Right lung (tissue), 2 donors: ENCODE results near the gene KRABD2.
A peak's percentile ranks its signal among the peaks of the same experiment; 100 is the strongest.
"Not testable (repeated sequence)": the region's sequence is repeated elsewhere in the genome, so short reads cannot be mapped to it uniquely, and the experiment has no call there.

Source experiments
- DNase-seq, 2 donors: peaks; one replicate each; pipeline ENCODE4 v3.0.0-alpha.2; 2013

The KRABD2 gene

DNA sequence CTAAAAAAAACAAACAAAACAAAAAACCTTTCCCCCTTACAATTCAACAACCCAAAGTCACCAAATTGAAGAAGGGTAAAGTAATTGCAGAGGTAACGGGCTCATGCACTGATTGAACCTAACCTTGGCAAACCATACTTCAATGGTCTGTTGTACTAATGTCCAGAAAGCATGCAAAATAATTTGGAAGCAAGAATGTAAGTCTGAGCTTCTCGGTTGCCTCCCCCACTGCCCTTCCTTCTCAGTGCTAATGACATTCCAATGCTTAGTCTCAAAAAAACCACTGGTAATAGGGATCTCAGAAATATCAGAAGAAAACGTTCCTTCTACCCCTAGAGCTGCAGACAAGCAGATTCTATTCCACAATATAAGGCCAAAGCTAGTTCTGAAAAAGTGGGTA, 15.8 kb downstream of the KRABD2 start:
- no peak for DNase-seq

DNA sequence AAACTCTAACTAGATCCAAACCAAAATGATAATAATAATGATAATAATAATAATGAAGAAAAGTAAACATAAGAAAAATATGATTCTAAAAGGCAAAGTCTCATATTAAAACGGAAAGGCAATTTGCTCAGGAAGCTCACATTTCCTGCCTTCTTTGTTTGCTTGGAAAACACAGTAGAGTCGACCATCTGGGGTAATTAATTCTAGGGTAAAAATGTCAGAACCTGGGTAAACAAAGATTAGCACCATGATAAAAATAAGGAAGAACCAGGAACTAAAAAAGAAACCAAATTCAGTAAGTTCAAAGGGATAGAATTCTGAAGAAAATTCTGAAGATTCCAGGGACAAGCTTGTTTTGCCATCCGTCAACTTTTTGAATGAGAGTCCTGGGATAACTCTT, 16.2 kb downstream of the KRABD2 start:
- DNase-seq: no peak

DNA sequence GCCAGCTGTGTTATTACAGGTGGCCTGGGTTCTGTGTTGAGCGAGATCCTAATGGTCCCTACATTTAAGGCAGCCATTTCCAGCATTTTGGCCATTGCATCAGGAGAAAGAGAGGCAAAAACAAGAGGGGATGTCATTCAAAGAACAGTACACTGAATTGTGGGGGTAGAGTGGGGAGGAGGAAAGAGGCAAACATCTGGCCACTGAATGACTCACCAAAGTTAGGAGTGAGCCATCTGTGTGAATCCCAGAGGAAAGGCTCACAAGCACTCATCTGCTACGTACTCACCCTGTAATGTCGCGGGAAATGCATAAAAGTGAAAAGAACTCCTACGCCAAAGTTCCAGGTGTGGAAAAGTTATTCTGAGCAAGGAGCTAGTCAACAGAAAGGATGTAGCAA, 16.7 kb downstream of the KRABD2 start:
- DNase-seq: no peak

DNA sequence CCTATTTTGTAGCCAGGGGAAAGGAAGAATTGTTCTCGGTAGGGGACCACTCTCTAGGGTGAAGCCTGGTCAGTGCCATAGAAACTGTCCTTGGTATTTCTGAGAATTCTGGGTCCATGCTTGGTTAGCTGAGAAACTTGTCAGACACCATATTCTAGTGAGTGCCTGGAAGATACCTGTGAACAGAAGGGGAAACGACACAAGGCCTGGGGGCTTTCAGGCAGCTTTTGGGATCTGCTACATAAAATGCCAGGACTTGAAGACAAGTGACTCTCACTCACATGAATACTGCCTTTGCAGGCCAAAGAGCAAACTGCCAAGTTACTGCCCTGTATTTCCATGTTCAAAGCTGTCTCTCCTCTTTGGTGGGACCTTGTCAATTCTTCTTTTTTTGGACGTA, 18.6 kb downstream of the KRABD2 start:
- no peak for DNase-seq

DNA sequence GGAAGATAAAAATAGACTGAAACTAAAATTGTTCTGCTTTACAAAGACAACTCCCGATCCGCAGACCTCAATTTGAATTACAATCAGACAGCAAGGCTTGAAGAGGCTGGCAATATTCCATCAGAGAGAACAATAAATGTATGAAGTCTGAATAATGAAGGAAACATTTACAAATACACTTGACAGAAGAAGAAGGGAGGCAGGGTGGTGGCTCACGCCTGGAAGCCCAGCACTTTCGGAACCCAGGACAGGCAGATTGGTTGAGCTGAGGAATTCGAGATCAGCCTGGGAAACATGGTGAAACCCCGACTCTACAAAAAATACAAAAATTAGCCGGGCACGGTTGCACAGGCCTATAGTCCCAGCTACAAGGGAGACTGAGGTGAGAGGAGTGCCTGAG, 22.3 kb downstream of the KRABD2 start:
- no peak for DNase-seq

DNA sequence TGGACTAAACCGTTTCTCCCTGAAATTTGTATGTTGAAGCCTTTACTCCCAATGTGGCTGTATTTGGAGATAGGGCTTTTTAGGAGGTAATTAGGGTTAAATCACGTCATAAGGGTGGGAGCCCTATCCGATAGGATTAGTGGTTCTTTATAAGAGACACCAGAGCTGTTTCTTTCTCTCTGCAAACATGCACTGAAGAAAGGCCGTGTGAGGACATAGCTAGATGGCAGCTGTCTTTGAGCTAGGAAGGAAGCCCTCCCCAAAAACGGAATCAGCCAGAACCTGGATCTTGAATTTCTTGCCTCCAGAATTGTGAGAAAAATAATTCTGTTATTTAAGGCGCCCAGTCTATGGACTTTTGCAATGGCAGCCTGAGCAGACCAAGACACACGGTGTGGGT, 22.8 kb downstream of the KRABD2 start:
- DNase-seq: no peak

DNA sequence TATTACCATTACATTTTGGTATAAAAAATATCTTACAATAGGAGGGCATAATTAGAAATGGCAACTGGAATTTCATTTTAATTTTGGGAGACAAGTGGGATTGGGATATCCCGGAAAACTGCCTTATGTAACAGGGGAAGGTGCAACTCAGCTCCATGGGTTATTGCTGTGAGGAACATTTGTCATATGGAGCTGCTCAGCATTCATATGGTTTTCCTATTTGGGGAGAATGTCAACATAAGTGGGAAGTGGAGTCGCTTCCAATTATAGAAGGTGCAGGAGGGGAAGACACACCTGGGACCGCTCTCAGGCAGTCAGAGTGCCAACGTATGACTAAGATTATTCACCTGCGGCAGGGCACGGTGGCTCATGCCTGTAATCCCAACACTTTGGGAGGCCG, 26.2 kb downstream of the KRABD2 start:
- DNase-seq: no peak

DNA sequence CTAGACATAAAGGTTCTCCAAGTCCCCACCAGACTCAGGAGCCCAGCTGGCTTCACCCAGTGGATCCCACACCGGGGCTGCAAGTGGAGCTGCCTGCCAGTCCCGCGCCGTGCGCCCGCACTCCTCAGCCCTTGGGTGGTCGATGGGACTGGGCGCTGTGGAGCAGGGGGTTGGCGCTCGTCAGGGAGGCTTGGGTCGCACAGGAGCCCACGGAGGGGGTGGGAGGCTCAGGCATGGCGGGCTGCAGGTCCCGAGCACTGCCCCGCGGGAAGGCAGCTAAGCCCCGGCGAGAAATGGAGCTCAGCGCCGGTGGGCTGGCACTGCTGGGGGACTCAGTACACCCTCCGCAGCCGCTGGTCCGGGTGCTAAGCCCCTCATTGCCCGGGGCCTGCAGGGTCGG, 29.5 kb downstream of the KRABD2 start:
- DNase-seq: not testable (repeated sequence)

DNA sequence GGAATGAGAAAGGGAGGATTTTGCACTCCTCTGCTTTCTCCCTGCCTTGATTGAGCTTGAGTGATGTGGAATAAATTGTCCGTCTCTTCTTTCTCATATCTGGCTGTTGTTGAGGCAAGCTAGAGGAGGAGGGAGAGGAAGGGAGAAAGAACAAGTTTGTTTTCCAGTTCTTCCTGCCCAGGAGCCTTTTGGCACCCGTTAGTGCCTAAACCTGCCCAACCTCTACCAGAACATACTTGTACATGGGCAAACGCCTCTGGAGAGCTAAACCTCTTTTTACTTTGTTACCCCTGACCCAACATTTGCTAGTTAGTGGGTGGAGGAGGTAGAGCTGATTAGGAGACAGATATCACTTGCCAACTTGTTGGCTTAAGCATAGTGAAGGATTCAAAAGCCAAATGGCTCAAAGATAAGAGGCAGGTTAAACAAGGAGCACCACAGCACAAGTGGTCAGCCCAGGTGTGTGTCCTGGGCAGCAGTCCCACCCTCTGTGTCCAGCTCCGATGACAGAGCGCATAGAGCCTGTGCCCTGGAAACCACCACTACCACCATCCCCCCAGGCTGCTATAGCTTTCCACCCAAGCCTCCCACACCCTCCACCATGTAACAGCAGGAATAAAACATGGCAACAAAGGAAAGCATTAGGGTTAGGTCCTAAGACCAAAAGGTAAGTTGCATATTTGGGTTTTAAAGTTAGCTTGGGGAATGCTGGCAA, 30.4 kb downstream of the KRABD2 start:
- no peak for DNase-seq

DNA sequence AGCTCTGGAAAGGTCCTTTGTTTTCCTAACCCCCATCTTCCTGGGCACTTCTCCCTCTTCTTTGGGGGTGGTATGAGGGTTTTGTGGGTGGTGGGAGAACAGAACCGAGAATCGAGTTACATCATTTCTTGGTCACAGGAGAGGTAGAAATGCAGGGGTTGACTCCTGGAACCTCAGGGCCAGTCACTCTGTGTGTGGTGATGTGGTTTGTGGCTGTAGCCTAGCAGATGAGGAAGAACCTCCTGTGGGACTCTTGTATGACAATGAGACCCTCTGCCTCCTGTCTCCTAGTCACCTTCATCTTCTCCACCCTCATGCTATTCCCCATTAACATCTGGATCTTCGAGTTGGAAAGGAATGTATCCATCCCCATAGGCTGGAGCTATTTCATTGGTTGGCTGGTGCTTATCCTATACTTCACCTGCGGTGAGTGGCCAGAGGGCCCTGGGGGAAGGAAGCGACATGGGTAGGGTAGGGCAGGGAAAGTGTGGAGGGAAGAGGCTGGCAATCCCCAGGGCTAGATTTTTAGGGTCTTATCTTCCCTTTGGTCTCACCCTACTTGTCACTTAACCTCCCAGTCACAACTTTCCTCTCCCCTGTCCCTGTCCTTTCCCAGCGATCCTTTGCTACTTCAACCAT, 31.3 kb downstream of the KRABD2 start:
- no peak for DNase-seq

DNA sequence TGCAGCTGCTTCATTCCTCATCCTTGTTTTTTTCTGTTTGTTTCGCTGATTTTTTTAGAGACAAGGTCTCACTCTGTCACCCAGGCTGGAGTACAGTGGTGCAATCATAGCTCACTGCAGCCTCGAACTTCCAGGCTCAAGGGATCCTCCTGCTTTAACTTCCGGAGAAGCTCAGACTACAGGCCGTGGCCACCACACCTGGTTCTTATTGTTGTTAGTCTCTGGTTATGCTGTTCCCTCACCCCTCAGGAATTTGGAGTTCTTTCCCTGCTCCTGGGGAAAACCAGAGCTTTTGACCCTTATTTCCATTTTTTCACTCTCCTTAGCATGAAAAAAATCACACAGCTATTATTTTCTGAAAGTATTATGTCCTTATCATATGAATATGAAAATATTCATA, 35.0 kb downstream of the KRABD2 start:
- no peak for DNase-seq

DNA sequence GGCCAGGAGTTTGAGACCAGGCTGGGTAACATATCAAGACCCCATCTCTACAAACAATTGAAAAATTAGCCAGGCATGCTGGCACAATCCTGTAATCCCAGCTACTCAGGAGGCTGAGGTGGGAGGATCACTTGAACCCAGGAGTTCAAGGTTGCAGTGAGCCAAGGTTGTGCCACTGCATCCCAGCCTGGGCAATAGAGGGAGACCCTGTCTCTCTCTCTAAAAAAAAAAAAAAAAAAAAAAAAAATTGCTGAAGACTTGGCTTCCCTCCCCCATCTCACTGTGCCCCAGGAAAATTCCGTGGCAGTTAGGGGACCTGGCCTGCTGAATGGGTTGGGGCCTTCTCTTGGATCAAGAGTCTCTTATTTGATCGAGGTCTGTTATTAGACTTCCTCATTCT, 37.0 kb downstream of the KRABD2 start, which contains the start of gene ODF4:
ODF4 (plus strand) TSS at position 301 of the 400 bp plus-strand sequence. CDS start 212 bp downstream, outside the sequence.
- DNase-seq: no peak

DNA sequence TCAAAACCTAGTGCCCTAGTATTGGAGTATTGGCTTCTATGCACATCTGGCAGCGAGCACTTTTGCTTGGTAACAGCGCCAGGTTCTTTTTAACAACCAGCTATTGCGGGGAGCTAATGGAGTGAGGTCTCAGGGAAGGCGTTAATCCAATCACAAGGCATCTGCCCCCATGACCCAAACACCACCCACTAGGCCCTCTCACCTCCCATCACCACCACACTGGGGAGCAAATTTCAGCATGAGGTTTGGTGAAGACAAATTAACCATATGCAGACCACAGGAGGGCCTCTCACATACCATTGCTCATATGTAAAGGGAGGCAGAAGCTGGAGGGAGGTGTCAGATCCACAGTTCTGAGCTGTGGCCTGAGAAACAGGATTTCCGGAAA, 37.8 kb downstream of the KRABD2 start:
- no peak for DNase-seq

DNA sequence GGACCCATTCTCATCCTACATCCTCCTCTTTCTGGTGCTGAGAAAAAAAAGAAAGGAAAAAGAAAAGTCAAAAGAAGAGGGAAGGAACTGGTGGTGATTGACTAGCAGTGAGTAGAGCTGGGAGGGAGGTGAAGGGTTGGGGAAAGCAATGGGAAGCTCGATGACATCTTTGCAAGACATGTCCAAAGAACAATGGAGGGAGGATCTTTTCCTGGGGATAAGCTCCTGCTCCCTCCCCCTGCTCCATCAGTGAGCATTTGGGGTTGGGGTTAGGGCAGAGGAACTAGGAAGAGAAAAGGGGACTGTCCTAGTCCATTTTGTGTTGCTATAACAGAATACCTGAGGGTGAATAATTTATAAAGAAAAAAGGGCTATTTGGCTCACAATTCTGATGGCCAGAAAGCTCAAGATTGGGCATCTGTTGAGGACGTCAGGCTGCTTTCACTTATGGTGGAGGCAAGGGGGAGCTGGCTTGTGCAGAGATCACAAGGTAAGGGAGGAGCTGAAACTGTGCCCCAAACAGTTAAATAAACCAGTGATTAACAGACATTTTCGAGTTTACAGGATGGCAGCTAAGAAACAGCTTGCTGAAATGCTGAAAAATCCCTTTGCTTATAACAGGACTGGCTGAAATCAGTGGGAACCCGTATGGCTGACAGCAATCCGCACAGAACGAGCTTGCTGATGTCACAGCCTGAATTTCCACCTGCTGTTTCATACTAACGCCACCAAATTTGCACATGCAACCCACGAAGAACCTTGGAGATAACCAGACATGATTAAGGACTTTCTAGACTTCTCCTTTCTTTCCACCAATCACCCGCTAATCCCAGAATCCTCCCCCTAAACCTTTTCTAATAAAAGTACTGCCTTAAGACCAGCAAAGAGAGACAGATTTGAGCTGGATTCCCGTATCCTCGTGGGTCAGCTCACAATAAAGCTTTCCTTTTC, 38.4 kb downstream of the KRABD2 start:
- no peak for DNase-seq

DNA sequence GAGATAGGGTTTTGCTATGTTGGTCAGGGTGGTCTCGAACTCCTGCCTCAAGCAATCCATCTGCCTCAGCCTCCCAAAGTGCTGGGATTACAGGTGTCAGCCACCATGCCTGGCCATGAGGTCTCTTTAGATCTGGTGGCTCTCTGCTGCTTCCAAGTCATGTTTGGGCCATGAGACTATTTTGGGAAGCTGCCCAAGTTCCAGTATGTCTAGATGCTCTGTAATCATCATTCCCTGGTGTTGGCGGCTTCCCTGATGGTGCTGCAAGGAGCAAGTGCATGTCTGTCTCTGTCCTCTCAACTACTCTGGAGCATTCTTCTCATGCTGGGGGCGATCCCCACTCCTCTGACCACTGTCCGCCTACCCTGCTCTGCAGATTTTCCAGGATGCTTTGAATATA, 43.2 kb downstream of the KRABD2 start:
- DNase-seq: no peak

DNA sequence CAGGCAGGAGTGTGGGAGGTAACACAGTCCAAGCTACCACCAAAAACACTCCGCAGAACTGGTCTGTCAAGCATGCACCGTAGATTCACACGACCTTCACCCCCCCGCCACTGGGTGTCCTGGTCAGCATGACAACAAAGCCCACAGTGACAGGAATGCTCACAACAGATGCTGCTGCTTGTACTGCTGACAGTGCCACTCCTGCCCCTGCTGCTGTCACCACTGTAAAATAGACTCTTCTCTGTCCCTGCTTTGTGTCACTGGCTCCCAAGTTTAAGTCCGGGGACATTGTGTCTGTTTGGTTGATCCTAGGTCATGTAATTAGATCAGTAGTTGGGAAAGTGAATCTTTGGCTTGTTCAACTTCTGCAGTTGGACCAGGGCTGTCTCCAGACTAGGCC, 43.8 kb downstream of the KRABD2 start:
- no peak for DNase-seq

DNA sequence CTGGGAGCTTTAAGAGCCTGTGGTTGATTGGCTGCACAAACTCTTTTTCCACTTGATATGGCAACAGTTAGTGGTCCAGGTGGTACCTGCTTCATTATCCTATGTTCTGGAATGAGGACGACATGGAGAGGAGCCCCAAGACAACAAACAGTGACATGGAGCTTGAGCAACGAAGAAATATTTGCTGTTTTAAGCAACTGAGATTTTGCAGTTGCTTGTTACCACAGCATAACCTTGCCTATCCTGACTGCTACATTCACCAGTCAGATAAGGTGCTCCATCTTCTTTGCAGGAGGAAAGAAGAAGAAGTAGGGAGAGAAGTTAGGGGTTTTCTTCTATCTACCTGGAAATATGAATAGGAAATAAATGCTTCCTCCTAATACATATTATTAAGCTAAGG, 44.4 kb downstream of the KRABD2 start:
- DNase-seq: no peak

DNA sequence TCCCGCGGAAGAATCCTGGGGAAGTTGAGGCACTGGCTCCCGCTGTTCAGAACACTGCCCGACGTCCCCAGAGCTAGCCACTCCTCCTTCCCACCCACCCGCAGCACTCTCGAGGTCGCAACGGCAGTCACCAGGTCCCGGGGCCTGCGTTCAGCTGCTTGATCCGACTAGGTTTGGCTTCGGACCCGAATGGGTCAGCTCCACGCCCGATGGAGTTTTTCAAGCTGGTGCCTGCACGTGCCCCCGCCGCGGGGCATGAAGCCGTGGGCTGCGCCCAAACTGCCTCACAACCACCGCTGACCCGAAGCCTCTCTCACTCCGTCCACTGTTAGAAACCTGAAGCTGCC, 49.2 kb downstream of the KRABD2 start:
- DNase-seq: peak in 1 of 2 donors; percentile 23
